SU-DHL-6 (cell line): ENCODE results near the gene SRPK2.

Experiments used
- CTCF ChIP-seq: fragments of 200-600 bp; sonication (generic); IDR thresholded peaks from one replicate; pipeline ENCODE4 v1.5.1; 2017; ENCODE audit warnings: antibody characterized with exemption, mild to moderate bottlenecking, low read length, moderate library complexity; ENCODE audit not compliant: insufficient read depth, poor library complexity, severe bottlenecking
- EZH2phosphoT487 ChIP-seq: fragments of 200-600 bp; sonication (generic), shearing (Covaris generic); conservative IDR thresholded peaks from 2 replicates; pipeline ENCODE4 v1.6.1; 2018; ENCODE audit warnings: mild to moderate bottlenecking, antibody characterized with exemption, low read length, moderate library complexity, mixed read lengths

DNA sequence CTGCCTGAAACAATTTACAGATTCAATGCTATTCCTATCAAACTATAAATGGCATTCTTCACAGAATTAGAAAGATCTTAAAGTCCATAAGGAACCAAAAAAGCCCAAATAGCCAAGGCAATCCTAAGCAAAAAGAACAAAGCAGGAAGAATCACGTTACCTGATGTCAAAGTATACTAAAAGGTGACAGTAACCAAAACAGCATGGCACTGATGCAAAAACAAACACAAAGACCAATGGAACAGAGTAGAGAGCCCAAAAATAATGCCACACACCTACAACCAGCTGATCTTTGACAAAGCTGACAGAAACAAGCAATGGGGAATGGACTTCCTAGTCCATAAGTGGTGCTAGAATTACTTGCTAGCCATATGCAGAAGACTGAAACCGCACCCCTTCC is 208.7 kb downstream of the SRPK2 start:
- TF ChIP-seq CTCF (no peak), EZH2phosphoT487 (no peak)
